AML-193 (cell line): ENCODE data around the gene DFFA.
A peak's percentile ranks its signal among the peaks of the same experiment; 100 is the strongest.
"Not testable (repeated sequence)": the region's sequence is repeated elsewhere in the genome, so short reads cannot be mapped to it uniquely, and the experiment has no call there.

ENCODE experiments used
- DNase-seq, 2 experiments: peaks; one replicate each; lab custom pipeline; 2025; lab: John Stamatoyannopoulos, UW

DFFA gene

DNA sequence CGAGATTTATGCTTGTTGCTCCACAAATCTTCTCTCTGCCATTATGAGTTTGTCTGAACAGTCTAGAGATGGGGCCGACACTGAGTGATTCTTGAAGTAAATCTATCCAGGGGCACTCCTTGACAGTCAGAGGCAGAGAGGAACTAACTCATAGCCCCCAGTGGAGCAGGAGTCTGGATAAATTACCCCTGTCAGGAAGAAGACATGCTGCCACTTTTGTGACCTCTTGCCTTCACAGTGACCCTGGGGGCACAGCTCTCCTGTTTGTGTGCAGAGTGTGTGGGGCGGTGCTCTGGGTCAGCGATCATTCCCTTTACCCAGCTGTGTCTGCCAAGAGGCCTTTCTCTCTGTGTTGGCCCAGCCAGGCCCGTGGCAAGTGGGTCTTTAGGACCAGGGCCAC is 31.9 kb upstream of the DFFA start:
- no peak for DNase-seq

- DNase-seq = no peak
Observed at GRCh38 chr1:10502206-10502605, 29.9 kb upstream of the DFFA start.

GRCh38 chr1:10498231-10498630 is 25.9 kb upstream of the DFFA start:
- no peak for DNase-seq

DNA sequence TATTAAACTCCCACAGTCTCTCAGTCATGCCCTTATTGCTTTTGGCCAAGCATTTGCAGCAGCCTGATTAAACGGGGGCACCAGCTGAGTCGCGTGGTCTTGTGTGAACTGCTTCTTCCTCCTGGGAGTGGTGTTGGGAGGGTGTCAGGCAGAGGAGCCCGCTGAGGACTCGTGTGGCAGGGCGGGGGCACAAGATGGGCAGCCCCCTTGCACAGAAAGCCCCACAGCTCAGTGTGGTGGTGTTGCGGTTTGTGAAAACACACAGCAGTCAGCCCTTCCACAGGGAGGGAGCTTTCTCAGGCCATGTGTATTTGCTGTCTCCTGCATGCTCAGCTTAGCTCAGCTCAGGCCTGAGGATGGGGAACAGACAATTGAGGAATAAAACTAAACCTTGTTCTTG is 24.8 kb upstream of the DFFA start:
- no peak for DNase-seq

DNA sequence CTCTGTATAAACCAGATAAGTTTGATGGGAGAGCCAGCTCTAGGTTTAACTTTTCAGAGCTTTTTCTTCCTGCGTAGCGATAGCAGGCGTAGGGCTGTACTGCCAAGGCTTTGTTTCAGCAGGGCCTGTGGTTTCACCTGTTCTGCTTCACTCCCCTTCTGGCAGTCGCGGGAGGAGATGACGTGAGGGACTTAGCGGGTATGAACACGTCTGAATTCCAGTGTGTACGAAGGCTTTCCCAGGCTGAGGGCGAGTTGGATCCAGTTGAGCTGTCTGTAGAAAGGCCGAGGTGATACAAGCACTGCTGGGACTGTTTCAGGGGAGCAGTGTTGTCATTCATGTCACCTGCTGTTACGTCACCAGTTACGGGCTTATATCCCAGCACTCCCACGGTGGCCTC is 23.6 kb upstream of the DFFA start:
- no peak for DNase-seq

DNA sequence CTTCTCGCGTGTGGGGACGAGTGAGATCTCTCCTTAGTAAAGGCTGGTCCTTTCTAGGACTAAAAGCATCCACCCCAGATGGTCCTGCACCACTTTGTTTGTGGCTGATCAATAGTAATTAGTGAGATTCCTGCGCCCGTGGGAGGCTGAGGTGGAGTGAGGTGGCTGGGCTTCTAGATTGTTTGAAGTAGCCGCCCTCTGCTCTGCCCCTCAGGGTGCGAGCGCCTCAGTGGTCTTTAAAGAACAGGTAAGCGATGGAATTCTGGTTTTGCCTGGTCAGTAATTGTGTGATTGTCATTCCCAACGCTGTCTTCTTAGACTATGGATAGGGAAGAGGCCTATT is 23.1 kb upstream of the DFFA start:
- DNase-seq = no peak

DNA sequence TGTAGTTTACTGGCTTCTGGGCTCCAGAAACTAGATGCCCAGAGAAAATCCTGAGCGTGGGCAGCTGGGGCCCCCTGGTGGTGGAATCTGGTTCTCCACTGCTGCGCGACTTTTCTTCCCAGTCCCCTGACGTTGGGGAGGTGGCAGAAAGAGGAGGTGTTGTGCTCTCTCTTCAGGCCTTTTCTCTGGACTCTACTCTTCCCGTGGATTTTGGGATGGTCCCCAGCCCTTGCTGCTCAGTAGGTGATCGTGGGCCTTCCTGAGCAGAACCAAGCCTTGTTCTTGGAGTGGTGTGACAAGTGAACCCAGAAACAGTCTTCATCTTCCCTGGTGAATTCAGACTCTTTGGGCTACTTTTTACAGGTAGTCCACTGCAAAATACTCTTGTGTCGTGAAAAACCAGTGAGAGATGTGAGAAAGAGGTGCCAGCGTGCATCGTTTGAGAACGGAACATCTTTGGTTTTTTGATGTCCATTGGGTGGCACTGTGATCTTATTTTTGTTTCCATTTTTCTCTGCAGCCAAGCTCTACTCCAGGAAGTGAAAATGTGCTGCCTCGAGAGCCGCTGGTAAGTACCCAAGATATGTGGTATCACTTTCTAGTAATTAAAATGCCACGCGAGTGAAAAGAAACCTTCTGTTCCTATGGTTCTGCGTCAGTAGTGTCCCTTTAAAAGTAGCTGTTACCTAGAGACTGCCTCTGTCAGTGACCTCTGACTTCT is 22.6 kb upstream of the DFFA start:
- DNase-seq = peak; percentile 62 to 66

GRCh38 chr1:10494418-10494753 is 22.1 kb upstream of the DFFA start:
- no peak for DNase-seq

DNA sequence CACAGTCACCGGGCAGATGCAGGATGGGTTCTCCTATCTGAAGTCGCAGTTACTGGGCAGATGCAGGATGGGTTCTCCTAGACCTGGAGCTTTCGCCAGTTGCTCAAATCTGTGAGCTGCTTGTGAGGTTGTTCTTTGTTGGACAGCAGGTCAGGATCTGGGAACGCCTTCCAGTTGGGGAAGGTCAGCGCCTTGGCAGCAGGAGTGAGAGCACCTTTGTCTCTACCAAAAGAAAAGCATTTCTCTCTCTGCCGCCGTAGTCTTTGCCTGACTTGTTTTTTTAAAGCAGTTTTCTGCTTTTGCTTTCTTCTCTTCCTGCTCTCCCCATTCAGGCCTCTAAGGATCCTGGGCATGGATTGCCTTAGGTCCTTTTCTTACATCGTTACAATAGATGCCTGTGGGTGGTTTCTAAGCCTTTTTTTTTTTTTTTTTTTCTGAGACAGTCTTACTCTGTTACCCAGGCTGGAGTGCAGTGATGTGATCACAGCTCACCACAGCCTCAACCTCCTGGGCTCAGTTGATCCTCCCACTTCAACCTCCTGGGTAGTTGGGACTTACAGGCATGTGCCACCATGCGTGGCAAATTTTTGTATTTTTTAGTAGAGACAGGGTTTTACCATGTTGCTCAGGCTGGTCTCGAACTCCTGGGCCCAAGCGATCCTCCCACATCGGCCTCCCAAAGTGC is 18.1 kb upstream of the DFFA start:
- DNase-seq = no peak

GRCh38 chr1:10489291-10490055 is 17.1 kb upstream of the DFFA start:
- no peak for DNase-seq

GRCh38 chr1:10484521-10484920 is 12.2 kb upstream of the DFFA start:
- DNase-seq = peak; percentile 64 to 69

DNA sequence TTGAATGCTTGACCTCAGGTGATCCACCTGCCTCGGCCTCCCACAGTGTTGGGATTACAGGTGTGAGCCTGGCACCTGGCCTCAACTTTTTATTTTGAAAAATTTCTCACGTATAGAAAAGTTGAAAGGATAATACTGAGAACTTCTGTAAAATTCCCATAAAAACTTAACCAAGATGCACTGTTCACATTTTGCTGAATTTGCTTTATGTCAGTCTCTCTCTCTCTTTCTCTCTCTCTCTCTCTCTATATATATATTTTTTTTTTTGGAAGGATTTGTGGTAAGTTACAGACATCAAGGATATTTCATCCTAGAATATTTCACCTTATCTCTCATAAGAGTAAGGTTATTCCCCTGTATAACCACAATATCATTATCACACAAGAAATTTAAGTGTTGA is 8.3 kb upstream of the DFFA start:
- DNase-seq = no peak

GRCh38 chr1:10479296-10479695 is 7.0 kb upstream of the DFFA start:
- no peak for DNase-seq

- no peak for DNase-seq
Observed at GRCh38 chr1:10475510-10475909, 3.2 kb upstream of the DFFA start.

DNA sequence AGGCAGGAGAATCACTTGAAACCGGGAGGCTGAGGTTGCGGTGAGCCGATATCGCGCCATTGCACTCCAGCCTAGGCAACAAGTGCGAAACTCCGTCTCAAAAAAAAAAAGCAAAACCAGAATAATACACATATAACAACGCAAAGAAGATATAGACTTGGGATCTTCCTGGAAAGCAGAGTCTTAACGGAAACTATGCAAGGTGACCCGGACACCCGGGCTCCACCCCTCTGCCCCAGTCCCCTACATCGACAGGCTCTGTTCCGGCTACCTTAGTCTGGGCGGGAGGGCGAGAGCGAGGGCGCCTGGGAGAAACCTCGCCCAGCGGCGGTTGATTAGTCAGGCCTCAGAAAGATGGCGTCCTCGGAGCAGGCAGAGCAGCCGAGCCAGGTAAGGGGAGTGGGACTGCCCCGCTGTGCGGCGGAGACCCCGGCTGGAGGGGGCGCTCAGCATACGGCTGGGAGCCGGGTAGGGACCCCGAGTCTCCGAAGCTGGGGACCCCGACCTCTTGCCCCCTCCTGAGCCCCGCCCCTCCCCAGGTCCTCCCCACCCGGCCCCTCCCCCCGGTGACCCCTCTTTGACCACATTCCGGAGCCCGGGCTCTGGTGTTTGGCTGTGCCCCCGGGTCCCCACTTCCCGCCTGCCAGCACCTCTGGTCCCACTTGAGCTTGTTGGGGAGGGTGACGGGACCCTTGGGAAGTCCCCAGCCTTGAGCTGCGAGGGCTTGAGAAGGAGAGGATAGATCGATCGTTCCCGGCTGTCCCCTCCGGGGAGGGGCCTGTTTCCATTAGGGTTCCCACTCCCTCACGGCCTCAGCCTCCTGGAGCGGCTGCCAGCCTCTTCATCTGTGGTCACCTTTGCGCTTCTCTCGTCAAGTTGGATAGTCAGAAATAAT is 2.5 kb upstream of the DFFA start, which contains the start of gene PEX14:
Gene PEX14 (plus strand): TSS at position 338 of the 895 bp plus-strand sequence. CDS start 17 bp downstream, at position 355.
- peak; percentile 84 to 86 for DNase-seq

- not testable (repeated sequence) for DNase-seq
Observed at GRCh38 chr1:10474309-10474612, 1.9 kb upstream of the DFFA start.

DNA sequence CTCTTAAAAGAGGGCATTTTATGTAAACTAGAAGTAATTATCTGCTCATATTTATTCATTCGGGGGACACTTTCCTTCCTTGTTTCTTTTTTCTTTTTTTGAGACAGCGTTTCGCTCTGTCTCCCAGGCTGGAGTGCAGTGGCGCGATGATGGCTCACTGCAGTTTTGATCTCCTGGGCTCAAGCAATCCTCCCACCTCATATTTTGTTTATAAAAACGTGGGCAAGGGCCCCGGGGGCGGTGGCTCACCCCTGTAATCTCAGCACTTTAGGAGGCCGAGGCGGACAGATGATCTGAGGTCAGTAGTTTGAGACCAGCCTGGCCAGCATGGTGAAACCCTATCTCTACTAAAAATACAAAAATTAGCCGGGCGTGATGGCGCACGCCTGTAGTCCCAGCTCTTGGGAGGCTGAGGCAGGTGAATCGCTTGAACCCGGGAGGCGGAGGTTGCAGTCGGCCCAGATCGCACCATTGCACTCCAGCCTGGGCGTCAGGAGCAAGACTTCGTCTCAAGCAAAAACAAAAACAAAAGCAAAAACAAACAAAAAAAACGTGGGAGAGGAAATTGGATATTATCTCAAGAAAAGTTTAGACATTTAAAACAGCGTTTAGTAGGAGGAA is 926 bp upstream of the DFFA start:
- DNase-seq = no peak

DNA sequence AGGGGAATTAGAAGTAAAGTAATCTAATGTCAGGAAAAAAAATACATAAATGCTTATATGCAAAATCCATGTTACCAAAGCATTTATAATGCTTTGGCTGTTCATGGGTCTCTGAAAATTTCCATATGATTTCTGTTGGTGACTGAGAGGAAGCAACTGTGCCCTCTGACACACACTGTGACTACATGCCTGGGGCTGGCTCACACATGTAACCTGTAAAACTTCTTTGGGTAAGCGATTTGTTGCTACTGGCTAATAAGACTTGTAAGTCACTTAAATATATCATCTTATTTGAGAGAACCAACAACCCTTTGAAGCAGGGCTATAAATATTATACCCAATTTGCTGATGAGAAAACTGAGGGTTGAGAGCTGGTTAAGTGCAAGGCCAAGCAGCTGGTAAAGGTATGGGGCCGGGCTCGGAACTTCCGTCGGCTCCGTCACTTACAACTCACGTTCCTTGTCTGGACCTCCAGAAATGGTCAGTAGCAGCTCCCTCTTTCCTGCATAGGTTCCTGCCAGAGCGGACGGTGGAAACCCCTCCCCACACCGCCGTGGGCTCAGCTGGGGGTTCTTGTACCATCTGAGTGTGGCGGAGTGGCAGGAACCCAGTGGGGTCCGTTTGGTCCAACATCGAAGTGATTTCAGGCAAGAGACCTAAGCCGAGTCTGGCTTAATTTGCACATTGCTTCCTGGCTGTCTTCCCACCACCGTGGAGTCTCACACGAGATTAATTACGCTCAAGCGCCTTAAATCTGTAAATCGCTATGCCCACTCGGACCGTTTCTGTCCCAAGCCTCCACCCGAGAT is 714 bp downstream of the DFFA start:
- no peak for DNase-seq

DNA sequence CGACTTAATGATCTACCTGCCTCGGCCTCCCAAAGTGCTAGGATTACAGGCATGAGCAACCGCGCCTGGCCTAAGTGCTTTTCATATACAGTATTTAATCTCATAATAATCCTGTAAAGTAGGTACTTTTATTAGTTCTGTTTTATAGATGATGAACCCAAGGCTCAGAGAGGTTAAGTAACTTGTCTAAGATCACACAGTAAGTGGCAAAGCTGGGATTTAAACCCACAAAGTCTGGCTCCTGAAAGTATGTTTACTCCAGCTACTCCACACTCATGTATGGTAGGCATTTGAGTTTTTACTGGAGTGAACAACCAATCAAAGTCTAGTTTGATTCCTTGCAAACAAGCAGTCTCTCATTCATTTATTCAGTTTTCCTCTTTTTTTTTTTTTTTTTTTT is 2.3 kb downstream of the DFFA start:
- no peak for DNase-seq

- no peak for DNase-seq
Observed at GRCh38 chr1:10467078-10467477, 5.3 kb downstream of the DFFA start.

DNA sequence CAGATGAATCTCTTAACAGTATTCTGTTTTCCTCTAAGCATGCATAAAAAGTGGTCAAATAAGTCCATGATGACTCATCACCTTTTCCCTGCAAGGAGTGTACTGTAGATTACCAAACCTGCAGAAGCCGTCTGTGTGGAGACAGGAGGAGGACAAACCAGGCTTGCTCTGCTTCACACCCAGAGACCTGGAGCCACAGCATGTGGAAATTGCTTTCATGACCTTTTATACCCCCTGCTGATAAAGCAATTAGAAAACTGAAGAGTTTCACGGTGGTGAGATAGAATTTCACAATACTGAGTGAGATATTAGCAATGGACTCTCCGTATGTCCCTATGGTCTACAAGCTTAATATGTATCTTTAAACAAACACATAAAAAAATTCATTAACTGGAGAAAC is 13.1 kb downstream of the DFFA start:
- DNase-seq = no peak
